ENCODE measurements around the gene DPP9.

DPP9 gene

GRCh38 chr19:4636761-4637160 lies 86.9 kb downstream of the DPP9 start:
- TF ChIP-seq CTCF (IDR thresholded peaks at IDR 0.05) = no peak
- peaks cover 37 to 39% of the 10 kb centered on the region in 2 experiments for H3K4me1 ChIP-seq (ENCODE audit: control insufficient read depth in 1 of 2, insufficient read depth in 1 of 2, low read depth in 1 of 2, low read length in 1 of 2)
- no peaks in the 10 kb centered on the region for H3K36me3 ChIP-seq
- no peaks in the 10 kb centered on the region for H3K9me3 ChIP-seq
- H3K4me3 ChIP-seq (ENCODE audit: low read depth in 1 of 2, low read length in 1 of 2) = no peak overlapping the region
- H3K27me3 ChIP-seq = peaks cover 14% of the 10 kb centered on the region
- no peak overlapping the region for H3K27ac ChIP-seq

DNA sequence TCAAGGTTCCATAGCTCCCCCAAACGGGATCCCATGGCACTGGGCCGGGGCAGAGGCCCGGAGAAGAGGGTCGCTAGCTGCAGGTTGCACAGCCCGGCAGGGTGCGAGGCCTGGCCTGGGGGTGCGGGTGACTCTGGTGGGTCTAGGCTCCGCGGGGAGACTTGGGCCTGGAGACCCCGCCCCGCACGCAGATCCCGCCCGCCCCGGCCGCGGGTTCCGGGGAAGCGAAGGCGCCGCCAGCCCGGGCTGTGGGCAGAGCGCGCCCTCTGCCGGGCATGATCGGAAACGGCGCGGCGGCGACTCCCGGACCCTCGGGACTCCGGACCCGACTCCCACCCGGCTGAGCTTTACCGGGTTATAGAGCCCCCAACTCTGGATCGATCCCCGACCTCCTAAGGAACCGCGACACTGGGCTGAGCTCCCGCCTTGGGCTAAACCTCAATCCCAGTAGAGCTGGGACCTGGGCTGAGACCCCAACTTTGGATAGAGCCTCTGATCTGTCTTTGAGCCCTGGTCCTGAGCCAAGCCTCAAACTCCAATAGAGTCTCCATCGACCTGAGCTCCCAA lies 87.4 kb downstream of the DPP9 start:
- peak overlapping the region; percentile 9 to 60 for H3K4me3 ChIP-seq (ENCODE audit: low read depth in 1 of 2, low read length in 1 of 2)
- no peaks in the 10 kb centered on the region for H3K36me3 ChIP-seq
- H3K27me3 ChIP-seq = peaks cover 14% of the 10 kb centered on the region
- H3K4me1 ChIP-seq (ENCODE audit: control insufficient read depth in 1 of 2, insufficient read depth in 1 of 2, low read depth in 1 of 2, low read length in 1 of 2) = peaks cover 37 to 39% of the 10 kb centered on the region in 2 experiments
- TF ChIP-seq CTCF (IDR thresholded peaks at IDR 0.05) = peak; percentile 95
- H3K9me3 ChIP-seq = no peaks in the 10 kb centered on the region
- no peak overlapping the region for H3K27ac ChIP-seq

GRCh38 chr19:4635754-4636116 lies 87.9 kb downstream of the DPP9 start:
- H3K36me3 ChIP-seq = no peaks in the 10 kb centered on the region
- H3K27me3 ChIP-seq = peaks cover 14% of the 10 kb centered on the region
- no peaks in the 10 kb centered on the region for H3K9me3 ChIP-seq
- no peak overlapping the region for H3K27ac ChIP-seq
- TF ChIP-seq CTCF (IDR thresholded peaks at IDR 0.05) = no peak
- peaks cover 37 to 39% of the 10 kb centered on the region in 2 experiments for H3K4me1 ChIP-seq (ENCODE audit: control insufficient read depth in 1 of 2, insufficient read depth in 1 of 2, low read depth in 1 of 2, low read length in 1 of 2)
- peak overlapping the region; percentile 9 to 60 for H3K4me3 ChIP-seq (ENCODE audit: low read depth in 1 of 2, low read length in 1 of 2)

DNA sequence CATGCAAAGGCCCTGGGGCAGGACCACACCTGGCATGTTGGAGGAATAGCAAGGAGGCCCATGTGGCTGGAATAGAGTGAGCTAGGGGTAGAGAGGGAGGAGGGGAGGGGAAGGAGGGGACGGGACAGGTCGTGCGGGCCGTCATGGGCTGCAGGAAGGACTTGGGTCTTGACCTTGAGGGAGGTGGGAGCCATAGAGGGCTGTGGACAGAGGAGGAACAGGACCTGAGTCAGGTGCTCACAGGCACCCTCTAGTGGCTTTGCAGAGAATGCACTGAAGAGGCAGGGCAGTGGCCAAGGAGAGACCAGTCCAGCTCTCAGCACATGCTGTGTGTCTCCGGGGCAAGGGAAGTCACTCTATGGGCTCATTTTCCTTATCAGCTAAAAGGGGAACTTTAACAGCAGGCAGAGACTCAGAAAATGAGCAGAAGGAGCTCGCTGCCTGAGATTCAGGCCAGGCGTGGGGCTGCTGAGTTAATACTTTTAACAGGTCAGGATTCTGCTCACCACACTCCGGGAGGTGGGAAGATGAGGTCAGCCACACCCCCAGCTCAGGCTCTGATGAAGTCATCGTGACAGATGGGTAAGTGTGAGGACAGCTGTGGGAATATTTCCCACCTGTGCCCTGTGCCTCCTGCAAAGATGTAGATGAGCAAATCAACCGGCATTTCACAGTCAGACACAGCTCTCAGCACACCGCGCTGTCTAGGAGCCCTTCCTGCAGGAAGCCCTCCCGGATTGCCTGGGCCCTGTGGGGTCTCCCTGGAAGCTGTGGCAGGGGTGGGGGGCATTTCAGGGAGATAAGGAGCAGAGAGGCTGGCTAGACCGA lies 90.3 kb downstream of the DPP9 start:
- Histone ChIP-seq H3K9me3 (no peaks in the 10 kb centered on the region), H3K27ac (peak overlapping the region; percentile 76), H3K4me1 (ENCODE audit: control insufficient read depth in 1 of 2, insufficient read depth in 1 of 2, low read depth in 1 of 2, low read length in 1 of 2) (peaks cover 20 to 24% of the 10 kb centered on the region in 2 experiments), H3K27me3 (peaks cover 14% of the 10 kb centered on the region), H3K4me3 (ENCODE audit: low read depth in 1 of 2, low read length in 1 of 2) (peak overlapping the region; percentile 8 to 28), H3K36me3 (no peaks in the 10 kb centered on the region)
- TF ChIP-seq CTCF (IDR thresholded peaks at IDR 0.05) = peak; percentile 96
